Loucy (cell line): ENCODE results near the gene CCNF.
"Not testable (repeated sequence)": the region's sequence is repeated elsewhere in the genome, so short reads cannot be mapped to it uniquely, and the experiment has no call there.

ENCODE experiments used
- H2AFZ ChIP-seq: fragments of 200-600 bp; sonication (generic); 2 replicates; pipeline ENCODE4 v1.6.0; 2016; ENCODE audit warnings: antibody characterized with exemption, mild to moderate bottlenecking, low read length, moderate library complexity
- H3F3A ChIP-seq: fragments of 200-600 bp; 2 replicates; pipeline ENCODE4 v1.6.0; 2016; ENCODE audit warnings: antibody characterized with exemption, low read depth, mild to moderate bottlenecking
- H3K27me3 ChIP-seq: fragments of 200-600 bp; sonication (generic); 2 replicates; pipeline ENCODE4 v1.6.1; 2014; ENCODE audit warnings: low read length, mild to moderate bottlenecking; ENCODE audit not compliant: insufficient read depth, poor library complexity, severe bottlenecking
- H3K36me3 ChIP-seq: fragments of 200-600 bp; sonication (generic); 2 replicates; pipeline ENCODE4 v1.6.1; 2016; ENCODE audit warnings: low read length; ENCODE audit not compliant: insufficient read depth
- H3K4me1 ChIP-seq: fragments of 200-600 bp; sonication (generic); 2 replicates; pipeline ENCODE4 v1.5.1; 2014; ENCODE audit warnings: low read length, mild to moderate bottlenecking; ENCODE audit not compliant: insufficient read depth, poor library complexity, severe bottlenecking
- H3K4me2 ChIP-seq: fragments of 200-600 bp; sonication (generic); 2 replicates; pipeline ENCODE4 v1.6.0; 2014; ENCODE audit warnings: antibody characterized with exemption, low read length, low read depth, mild to moderate bottlenecking; ENCODE audit not compliant: poor library complexity, severe bottlenecking
- H3K4me3 ChIP-seq: fragments of 200-600 bp; sonication (generic); 2 replicates; pipeline ENCODE4 v1.5.1; 2014; ENCODE audit warnings: low read length, mild to moderate bottlenecking, mixed read lengths; ENCODE audit not compliant: poor library complexity, severe bottlenecking
- H3K79me2 ChIP-seq: fragments of 200-600 bp; sonication (generic); 2 replicates; pipeline ENCODE4 v1.6.1; 2014; ENCODE audit warnings: low read length; ENCODE audit not compliant: insufficient read depth
- H3K9ac ChIP-seq: fragments of 200-600 bp; sonication (generic); 2 replicates; pipeline ENCODE4 v1.6.0; 2014; ENCODE audit warnings: mild to moderate bottlenecking, low read depth, low read length, moderate library complexity; ENCODE audit not compliant: poor library complexity, severe bottlenecking
- H3K9me2 ChIP-seq: fragments of 200-600 bp; sonication (generic); replicated peaks from 2 replicates; pipeline ENCODE4 v1.6.1; 2016; ENCODE audit warnings: low read depth, low read length, mixed read lengths
- H3K9me3 ChIP-seq: fragments of 200-600 bp; sonication (generic); 2 replicates; pipeline ENCODE4 v1.6.1; 2014; ENCODE audit warnings: mild to moderate bottlenecking, antibody characterized with exemption, low read length, low read depth; ENCODE audit not compliant: insufficient read depth
- H4K20me1 ChIP-seq: fragments of 200-600 bp; sonication (generic); 2 replicates; pipeline ENCODE4 v1.6.0; 2014; ENCODE audit warnings: antibody characterized with exemption, low read length, mild to moderate bottlenecking; ENCODE audit not compliant: insufficient read depth, poor library complexity, severe bottlenecking
- EZH2phosphoT487 ChIP-seq: fragments of 200-600 bp; IDR thresholded peaks from 2 replicates; pipeline ENCODE4 v1.6.1; 2018; ENCODE audit warnings: antibody characterized with exemption, mild to moderate bottlenecking, moderate library complexity, borderline replicate concordance
- TF ChIP-seq, protein P1 (sequence below): fragments of 200-600 bp; sonication (generic); conservative IDR thresholded peaks from 2 replicates; pipeline ENCODE4 v1.5.1; 2014; ENCODE audit warnings: mild to moderate bottlenecking, antibody characterized with exemption, low read length

The CCNF gene

GRCh38 chr16:2429771-2430663 lies 770 bp downstream of the CCNF start:
- Histone ChIP-seq H3K4me2 (peak overlapping the region; percentile 76), H3K27me3 (no peaks in the 10 kb centered on the region), H3K4me3 (peak overlapping the region; percentile 82), H3K9me2 (no peaks in the 10 kb centered on the region), H3K9ac (peak overlapping the region; percentile 90), H3K4me1 (peaks cover 17% of the 10 kb centered on the region), H3K79me2 (peaks cover 48% of the 10 kb centered on the region), H2AFZ (peak overlapping the region; percentile 75; the same call in 1 of the 2 replicates), H4K20me1 (peaks cover 10% of the 10 kb centered on the region), H3K9me3 (no peaks in the 10 kb centered on the region), H3K36me3 (peaks cover 9% of the 10 kb centered on the region; the same call in 1 of the 2 replicates), H3F3A (no peaks in the 10 kb centered on the region)
- TF ChIP-seq, protein P1, sequence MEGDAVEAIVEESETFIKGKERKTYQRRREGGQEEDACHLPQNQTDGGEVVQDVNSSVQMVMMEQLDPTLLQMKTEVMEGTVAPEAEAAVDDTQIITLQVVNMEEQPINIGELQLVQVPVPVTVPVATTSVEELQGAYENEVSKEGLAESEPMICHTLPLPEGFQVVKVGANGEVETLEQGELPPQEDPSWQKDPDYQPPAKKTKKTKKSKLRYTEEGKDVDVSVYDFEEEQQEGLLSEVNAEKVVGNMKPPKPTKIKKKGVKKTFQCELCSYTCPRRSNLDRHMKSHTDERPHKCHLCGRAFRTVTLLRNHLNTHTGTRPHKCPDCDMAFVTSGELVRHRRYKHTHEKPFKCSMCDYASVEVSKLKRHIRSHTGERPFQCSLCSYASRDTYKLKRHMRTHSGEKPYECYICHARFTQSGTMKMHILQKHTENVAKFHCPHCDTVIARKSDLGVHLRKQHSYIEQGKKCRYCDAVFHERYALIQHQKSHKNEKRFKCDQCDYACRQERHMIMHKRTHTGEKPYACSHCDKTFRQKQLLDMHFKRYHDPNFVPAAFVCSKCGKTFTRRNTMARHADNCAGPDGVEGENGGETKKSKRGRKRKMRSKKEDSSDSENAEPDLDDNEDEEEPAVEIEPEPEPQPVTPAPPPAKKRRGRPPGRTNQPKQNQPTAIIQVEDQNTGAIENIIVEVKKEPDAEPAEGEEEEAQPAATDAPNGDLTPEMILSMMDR: peak; percentile 30; the same call in 1 of the 2 replicates
- no peak for TF ChIP-seq EZH2phosphoT487

GRCh38 chr16:2432286-2432685 lies 3.0 kb downstream of the CCNF start:
- H3K9me2 ChIP-seq: no peaks in the 10 kb centered on the region
- TF ChIP-seq EZH2phosphoT487: no peak
- TF ChIP-seq, protein P1: peak; percentile 29; the same call in 1 of the 2 replicates
- peaks cover 17% of the 10 kb centered on the region for H3K4me1 ChIP-seq
- H3K9me3 ChIP-seq: no peaks in the 10 kb centered on the region
- H3K4me2 ChIP-seq: no peak overlapping the region
- H2AFZ ChIP-seq: no peak overlapping the region
- peaks cover 26% of the 10 kb centered on the region; the same call in 1 of the 2 replicates for H3K36me3 ChIP-seq
- H3K9ac ChIP-seq: no peak overlapping the region
- H3K4me3 ChIP-seq: no peak overlapping the region
- H4K20me1 ChIP-seq: peaks cover 10% of the 10 kb centered on the region
- peaks cover 48% of the 10 kb centered on the region for H3K79me2 ChIP-seq
- H3K27me3 ChIP-seq: no peaks in the 10 kb centered on the region
- no peaks in the 10 kb centered on the region for H3F3A ChIP-seq

- H3K36me3 ChIP-seq: peaks cover 29% of the 10 kb centered on the region; the same call in 1 of the 2 replicates
- no peak overlapping the region for H3K4me3 ChIP-seq
- H2AFZ ChIP-seq: no peak overlapping the region
- H3K9me2 ChIP-seq: no peaks in the 10 kb centered on the region
- no peaks in the 10 kb centered on the region for H3K27me3 ChIP-seq
- no peaks in the 10 kb centered on the region for H3K9me3 ChIP-seq
- no peak overlapping the region for H3K9ac ChIP-seq
- peaks cover 12% of the 10 kb centered on the region for H3K4me1 ChIP-seq
- peaks cover 44% of the 10 kb centered on the region for H3K79me2 ChIP-seq
- TF ChIP-seq, protein P1: no peak
- TF ChIP-seq EZH2phosphoT487: no peak
- H3K4me2 ChIP-seq: no peak overlapping the region
- H3F3A ChIP-seq: no peaks in the 10 kb centered on the region
- peaks cover 10% of the 10 kb centered on the region for H4K20me1 ChIP-seq
Observed at GRCh38 chr16:2432801-2433505, 3.7 kb downstream of the CCNF start.

- not testable (repeated sequence) for H3K4me1 ChIP-seq, H2AFZ ChIP-seq, H3F3A ChIP-seq, H3K9me2 ChIP-seq, H3K9ac ChIP-seq, H4K20me1 ChIP-seq, H3K4me3 ChIP-seq, H3K9me3 ChIP-seq, H3K4me2 ChIP-seq, H3K27me3 ChIP-seq
- peaks cover 34% of the 10 kb centered on the region; the same call in 1 of the 2 replicates for H3K36me3 ChIP-seq
- H3K79me2 ChIP-seq: peaks cover 32% of the 10 kb centered on the region
Observed at GRCh38 chr16:2435236-2435635, 6.0 kb downstream of the CCNF start.
